Left lung (tissue), 10 donors: ENCODE measurements around the gene SLC6A7. TPM values are rescaled to one million over a fixed set of nuclear protein-coding genes. Genes with fewer than 3 reads are reported as not detected.

Experiments
- ATAC-seq: fragments of 200-7000 bp; cut with Tn5 transposase; one replicate; pipeline ENCODE4 v1.9.1; 2020; ENCODE audit warnings: moderate library complexity
- DNase-seq, 4 donors: peaks; one replicate each; pipeline ENCODE4 v3.0.0-alpha.2; 2013 to 2020
- H3K27ac ChIP-seq, 2 donors: fragments of 200-600 bp; sonication (generic) in 1 of 2; one replicate each; pipeline versions ENCODE4 v1.5.0 to v1.8.0; 2020 to 2021
- H3K27me3 ChIP-seq, 2 donors: fragments of 200-600 bp; sonication (generic) in 1 of 2; one replicate each; pipeline versions ENCODE4 v1.5.0 to v1.8.0; 2020 to 2021
- H3K36me3 ChIP-seq, 2 donors: fragments of 200-600 bp; sonication (generic) in 1 of 2; one replicate each; pipeline versions ENCODE4 v1.5.0 to v1.8.0; 2020 to 2021
- H3K4me1 ChIP-seq, 2 donors: fragments of 200-600 bp; one replicate each; pipeline ENCODE4 v1.8.0; 2021
- H3K4me3 ChIP-seq, 2 donors: fragments of 200-600 bp; sonication (generic) in 1 of 2; one replicate each; pipeline versions ENCODE4 v1.5.0 to v1.8.0; 2020 to 2021; ENCODE audit warnings: mild to moderate bottlenecking in 1 of 2
- H3K9me3 ChIP-seq, 2 donors: fragments of 200-600 bp; sonication (generic) in 1 of 2; one replicate each; pipeline versions ENCODE4 v1.5.0 to v1.8.0; 2020 to 2021
- intact Hi-C, 2 donors: fragments of 100-400 bp; cut with DNase I; formaldehyde crosslinking; loops; one replicate each; pipeline versions ENCODE4 v1.11.2 to v1.14.2; 2022
- polyA plus RNA-seq, 6 donors: library from polyadenylated mRNA; unstranded; fragments of 120-200 nt; gene quantifications; one replicate each; pipeline ENCODE4 v1.2.1, GENCODE V29; 2013; ENCODE audit not compliant: insufficient read length in 6 of 6
- total RNA-seq, 2 donors: library from RNA; stranded (reverse); fragmentation: NEBNext Ultra II Directional; extraction: Animal tissue kit (Norgen Biotek cat#: 25700); gene quantifications; one replicate each; pipeline ENCODE4 v1.2.1, GENCODE V29; 2021
- TF ChIP-seq, protein P1 (sequence below), 2 donors: fragments of 200-600 bp; sonication (generic) in 1 of 2; IDR thresholded peaks; one replicate each; pipeline versions ENCODE4 v1.5.0 to v1.8.0; 2021; ENCODE audit warnings: antibody characterized with exemption in 2 of 2
- donor health status: DM: no; HTN: yes; CAD: no.
- donor health status: DM: no; HTN: no; CAD: no.

SLC6A7 gene
- total and polyA plus RNA-seq, 8 donors: 0.13 TPM; not detected in 7

DNA sequence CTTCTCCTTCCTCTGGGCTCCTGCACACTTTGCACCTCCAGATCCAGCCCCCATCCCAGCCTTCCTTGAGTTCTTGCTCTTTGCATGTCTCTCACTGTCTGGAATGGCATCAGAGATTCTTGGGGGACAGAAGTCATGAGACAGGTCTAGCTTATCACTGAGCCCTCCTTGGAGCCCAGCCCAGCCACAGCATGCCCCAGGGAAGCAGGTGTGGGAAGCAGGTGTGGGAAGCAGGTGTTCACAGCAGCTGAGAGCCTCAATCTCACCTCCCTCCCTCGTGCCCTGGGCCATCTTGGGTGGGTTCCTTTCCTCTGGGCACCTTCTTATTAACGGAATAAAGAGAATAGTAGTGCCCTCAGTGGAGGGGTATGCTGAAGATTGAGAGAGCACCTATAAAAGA lies 27.2 kb downstream of the SLC6A7 start:
- intact Hi-C loops: loop anchor here in 1 of 2 donors (5.0 kb wide), 1 partner anchor 55 kb away; no protein-coding TSS in a partner anchor
- no peaks in the 10 kb centered on the region for H3K4me1 ChIP-seq
- H3K4me3 ChIP-seq: no peak overlapping the region
- H3K27ac ChIP-seq: no peak overlapping the region
- TF ChIP-seq, protein P1, sequence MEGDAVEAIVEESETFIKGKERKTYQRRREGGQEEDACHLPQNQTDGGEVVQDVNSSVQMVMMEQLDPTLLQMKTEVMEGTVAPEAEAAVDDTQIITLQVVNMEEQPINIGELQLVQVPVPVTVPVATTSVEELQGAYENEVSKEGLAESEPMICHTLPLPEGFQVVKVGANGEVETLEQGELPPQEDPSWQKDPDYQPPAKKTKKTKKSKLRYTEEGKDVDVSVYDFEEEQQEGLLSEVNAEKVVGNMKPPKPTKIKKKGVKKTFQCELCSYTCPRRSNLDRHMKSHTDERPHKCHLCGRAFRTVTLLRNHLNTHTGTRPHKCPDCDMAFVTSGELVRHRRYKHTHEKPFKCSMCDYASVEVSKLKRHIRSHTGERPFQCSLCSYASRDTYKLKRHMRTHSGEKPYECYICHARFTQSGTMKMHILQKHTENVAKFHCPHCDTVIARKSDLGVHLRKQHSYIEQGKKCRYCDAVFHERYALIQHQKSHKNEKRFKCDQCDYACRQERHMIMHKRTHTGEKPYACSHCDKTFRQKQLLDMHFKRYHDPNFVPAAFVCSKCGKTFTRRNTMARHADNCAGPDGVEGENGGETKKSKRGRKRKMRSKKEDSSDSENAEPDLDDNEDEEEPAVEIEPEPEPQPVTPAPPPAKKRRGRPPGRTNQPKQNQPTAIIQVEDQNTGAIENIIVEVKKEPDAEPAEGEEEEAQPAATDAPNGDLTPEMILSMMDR (IDR thresholded peaks at IDR 0.05): no peak
- peaks cover 0 to 16% of the 10 kb centered on the region in 2 donors for H3K27me3 ChIP-seq
- no peaks in the 10 kb centered on the region for H3K36me3 ChIP-seq
- ATAC-seq (no peak), DNase-seq (peak in 1 of 4 donors; percentile 45)
- no peaks in the 10 kb centered on the region for H3K9me3 ChIP-seq

DNA sequence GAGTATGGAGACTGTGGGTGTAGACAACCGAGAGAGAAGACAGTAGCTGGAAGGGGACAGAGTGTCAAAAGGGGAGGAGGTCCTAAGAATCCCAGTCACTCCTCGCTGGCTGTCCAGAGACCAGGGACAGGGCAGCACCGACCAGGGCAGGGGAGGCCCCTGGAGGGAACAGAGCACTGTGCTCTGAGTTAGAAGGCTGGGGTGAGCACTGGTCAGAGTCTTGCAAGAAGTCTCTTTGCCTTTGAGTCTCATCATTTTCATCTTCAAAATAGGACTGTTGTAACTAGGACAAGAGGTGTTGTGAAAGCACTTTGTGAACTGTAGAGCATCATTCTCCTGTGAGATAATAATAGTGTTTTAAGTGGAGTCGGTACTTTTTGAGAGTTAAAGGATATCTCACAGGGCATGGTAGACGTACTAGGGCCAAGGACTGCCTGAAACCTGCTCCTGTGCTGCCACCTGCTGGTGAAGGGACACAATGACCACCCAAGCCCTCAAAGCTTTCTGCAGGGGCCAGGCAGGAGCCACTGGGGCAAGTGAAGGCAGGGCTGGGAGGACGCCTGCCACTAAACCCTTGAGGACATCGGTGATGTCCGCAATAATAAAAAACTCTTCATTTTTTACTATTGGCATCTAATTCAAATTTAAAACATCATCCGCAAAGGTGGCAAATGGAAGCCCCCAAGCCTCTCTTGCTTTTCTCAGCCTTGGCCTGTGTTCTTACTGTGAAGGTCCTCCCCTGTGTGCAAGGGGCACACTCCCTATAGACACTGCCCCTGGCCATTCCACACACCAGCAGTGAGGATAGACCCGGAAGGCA lies 28.2 kb downstream of the SLC6A7 start:
- no peak overlapping the region for H3K27ac ChIP-seq
- H3K36me3 ChIP-seq: no peaks in the 10 kb centered on the region
- no peaks in the 10 kb centered on the region for H3K4me1 ChIP-seq
- TF ChIP-seq, protein P1 (IDR thresholded peaks at IDR 0.05): peak; percentile 90 to 95
- DNase-seq: peak; percentile 78 to 90 (median 84)
- ATAC-seq: peak; percentile 96
- no peak overlapping the region for H3K4me3 ChIP-seq
- intact Hi-C loops: loop anchor here in 1 of 2 donors (5.0 kb wide), 1 partner anchor 56 kb away; no protein-coding TSS in a partner anchor
- H3K27me3 ChIP-seq: peaks cover 0 to 16% of the 10 kb centered on the region in 2 donors
- H3K9me3 ChIP-seq: no peaks in the 10 kb centered on the region

DNA sequence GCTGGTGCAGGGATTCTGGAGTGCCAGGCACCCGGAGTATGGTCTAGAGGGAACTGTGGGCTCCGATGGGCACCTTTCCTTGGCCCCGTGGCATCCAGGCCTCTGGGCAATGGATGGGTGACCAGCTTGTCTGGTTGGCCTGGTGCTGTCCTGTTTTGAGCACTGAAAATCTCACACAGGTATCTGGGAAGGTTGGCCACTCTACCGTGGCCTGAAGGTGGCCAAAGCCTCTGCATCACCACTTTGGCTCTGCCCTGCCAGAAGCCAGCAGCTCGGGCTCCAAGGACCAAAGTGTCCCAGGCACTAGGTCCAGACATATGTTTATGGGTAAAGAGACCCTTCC lies 28.8 kb downstream of the SLC6A7 start:
- no peaks in the 10 kb centered on the region for H3K9me3 ChIP-seq
- no peak overlapping the region for H3K4me3 ChIP-seq
- intact Hi-C loops: loop anchor here in 1 of 2 donors (5.0 kb wide), 1 partner anchor 56 kb away; no protein-coding TSS in a partner anchor
- peaks cover 0 to 16% of the 10 kb centered on the region in 2 donors for H3K27me3 ChIP-seq
- ATAC-seq: no peak
- H3K27ac ChIP-seq: no peak overlapping the region
- TF ChIP-seq, protein P1 (IDR thresholded peaks at IDR 0.05): no peak
- H3K4me1 ChIP-seq: no peaks in the 10 kb centered on the region
- no peaks in the 10 kb centered on the region for H3K36me3 ChIP-seq
- peak in 1 of 4 donors; percentile 36 for DNase-seq

DNA sequence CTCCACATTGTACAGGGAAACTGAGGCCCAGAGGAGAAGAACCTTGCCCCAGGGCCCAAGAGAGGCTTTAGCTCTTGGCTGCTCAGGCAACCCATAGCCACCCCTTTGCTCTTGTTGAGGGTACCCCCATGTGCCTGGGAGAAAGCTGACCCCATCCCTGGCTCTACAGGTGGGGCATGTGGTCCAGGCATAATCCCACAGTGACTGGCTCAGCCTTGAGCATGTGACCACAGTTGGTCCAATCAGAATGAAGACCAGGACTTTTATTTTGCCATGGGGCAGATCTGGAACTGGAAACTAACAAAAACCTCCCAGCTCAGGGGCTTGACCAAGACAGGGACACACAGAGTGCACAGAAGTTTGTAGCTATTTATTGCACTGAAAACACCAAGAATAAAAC lies 29.3 kb downstream of the SLC6A7 start:
- H3K27ac ChIP-seq: no peak overlapping the region
- H3K27me3 ChIP-seq: peaks cover 0 to 16% of the 10 kb centered on the region in 2 donors
- peak in 1 of 4 donors; percentile 13 for DNase-seq
- intact Hi-C loops: loop anchor here in 1 of 2 donors (5.0 kb wide), 1 partner anchor 57 kb away; no protein-coding TSS in a partner anchor
- TF ChIP-seq, protein P1 (IDR thresholded peaks at IDR 0.05): no peak
- no peaks in the 10 kb centered on the region for H3K4me1 ChIP-seq
- no peak for ATAC-seq
- H3K4me3 ChIP-seq: no peak overlapping the region
- H3K36me3 ChIP-seq: no peaks in the 10 kb centered on the region
- no peaks in the 10 kb centered on the region for H3K9me3 ChIP-seq

DNA sequence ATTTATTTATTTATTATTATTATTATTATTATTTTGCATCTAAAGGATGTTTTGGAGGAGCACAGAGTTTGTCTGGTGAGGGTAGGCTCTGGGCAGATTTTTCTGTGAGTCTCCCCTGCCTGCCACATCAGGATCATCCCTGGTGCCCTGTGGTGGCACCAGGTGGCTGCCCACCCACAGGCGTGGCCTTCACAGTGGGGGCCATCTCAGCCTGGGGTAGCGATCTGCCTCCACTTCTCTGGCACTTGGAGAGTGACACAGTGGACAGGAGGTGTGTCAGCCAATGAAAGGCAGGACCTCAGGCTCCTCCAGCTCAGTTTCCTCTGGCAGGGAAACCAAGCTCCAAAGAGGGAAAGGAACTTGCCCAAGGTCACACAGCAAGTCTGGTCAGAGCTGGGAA lies 30.0 kb downstream of the SLC6A7 start:
- no peaks in the 10 kb centered on the region for H3K4me1 ChIP-seq
- no peaks in the 10 kb centered on the region for H3K36me3 ChIP-seq
- TF ChIP-seq, protein P1 (IDR thresholded peaks at IDR 0.05): no peak
- H3K4me3 ChIP-seq: no peak overlapping the region
- no peaks in the 10 kb centered on the region for H3K9me3 ChIP-seq
- ATAC-seq: no peak
- H3K27ac ChIP-seq: no peak overlapping the region
- intact Hi-C loops: loop anchor here in 1 of 2 donors (5.0 kb wide), 1 partner anchor 58 kb away; no protein-coding TSS in a partner anchor
- DNase-seq: peak in 1 of 4 donors; percentile 41
- H3K27me3 ChIP-seq: peaks cover 0 to 16% of the 10 kb centered on the region in 2 donors
